ENCODE results near the gene CPEB1. TPM values are rescaled to one million over a fixed set of nuclear protein-coding genes. Genes with fewer than 3 reads are reported as not detected.

The CPEB1 gene
- total and polyA plus RNA-seq, 2 experiments from 2014 or later, result 4.1 to 9.4 TPM

- Mint-ChIP-seq H3K27ac (no peak overlapping the region), H3K36me3 (ENCODE audit: low read depth) (no peaks in the 10 kb centered on the region), H3K4me3 (no peak overlapping the region), H3K4me1 (no peaks in the 10 kb centered on the region), H3K27me3 (ENCODE audit: insufficient read depth, low read depth, poor library complexity) (peaks cover 7% of the 10 kb centered on the region), H3K9me3 (no peaks in the 10 kb centered on the region)
- Histone ChIP-seq H3K36me3 (ENCODE audit: insufficient read depth) (no peaks in the 10 kb centered on the region), H3K4me3 (no peak overlapping the region), H4K20me1 (replicated peaks; ENCODE audit: insufficient read depth) (no peaks in the 10 kb centered on the region), H3K27me3 (ENCODE audit: insufficient read depth) (no peaks in the 10 kb centered on the region), H3K79me2 (replicated peaks; ENCODE audit: insufficient read depth) (no peaks in the 10 kb centered on the region), H2AFZ (no peak overlapping the region), H3K27ac (ENCODE audit: low read depth) (no peak overlapping the region), H3K9me2 (ENCODE audit: insufficient read depth) (no peaks in the 10 kb centered on the region), H3K4me1 (ENCODE audit: insufficient read depth) (no peaks in the 10 kb centered on the region), H3F3A (replicated peaks; ENCODE audit: low read depth) (no peaks in the 10 kb centered on the region), H3K4me2 (no peak overlapping the region)
- DNase-seq (ENCODE audit: low spot score), result no peak
- TF ChIP-seq ZNF331 (CRISPR knock-in tag; IDR thresholded peaks at IDR 0.05; ENCODE audit: low read depth) (no peak), CREB1 (CRISPR knock-in tag; IDR thresholded peaks at IDR 0.05; ENCODE audit: low read depth) (no peak), REST (IDR thresholded peaks at IDR 0.05; ENCODE audit: unreplicated experiment) (no peak)
- no peak for ATAC-seq
These were observed 49.3 kb downstream of the CPEB1 start for GRCh38 chr15:82597815-82598214.

- Histone ChIP-seq H3K4me2 (no peak overlapping the region), H3K9me2 (ENCODE audit: insufficient read depth) (no peaks in the 10 kb centered on the region), H3K36me3 (ENCODE audit: insufficient read depth) (no peaks in the 10 kb centered on the region), H3K4me1 (ENCODE audit: insufficient read depth) (no peaks in the 10 kb centered on the region), H3F3A (replicated peaks; ENCODE audit: low read depth) (no peaks in the 10 kb centered on the region), H3K79me2 (replicated peaks; ENCODE audit: insufficient read depth) (no peaks in the 10 kb centered on the region), H3K27me3 (ENCODE audit: insufficient read depth) (no peaks in the 10 kb centered on the region), H4K20me1 (replicated peaks; ENCODE audit: insufficient read depth) (no peaks in the 10 kb centered on the region), H3K4me3 (no peak overlapping the region), H2AFZ (no peak overlapping the region), H3K27ac (ENCODE audit: low read depth) (no peak overlapping the region)
- peaks cover 7% of the 10 kb centered on the region for H3K27me3 Mint-ChIP-seq (ENCODE audit: insufficient read depth, low read depth, poor library complexity)
- H3K27ac Mint-ChIP-seq, result no peak overlapping the region
- H3K9me3 Mint-ChIP-seq, result no peaks in the 10 kb centered on the region
- H3K4me1 Mint-ChIP-seq, result no peaks in the 10 kb centered on the region
- DNase-seq (ENCODE audit: low spot score) (no peak), ATAC-seq (no peak)
- no peaks in the 10 kb centered on the region for H3K36me3 Mint-ChIP-seq (ENCODE audit: low read depth)
- H3K4me3 Mint-ChIP-seq, result no peak overlapping the region
- TF ChIP-seq ETS1 (IDR thresholded peaks at IDR 0.05) (no peak), NANOG (IDR thresholded peaks at IDR 0.05; ENCODE audit: borderline replicate concordance) (no peak), STAT1 (IDR thresholded peaks at IDR 0.05; ENCODE audit: unreplicated experiment) (no peak), JUNB (IDR thresholded peaks at IDR 0.05; ENCODE audit: unreplicated experiment) (no peak), ZNF114 (CRISPR knock-in tag; IDR thresholded peaks at IDR 0.05) (no peak), EZH2 (IDR thresholded peaks at IDR 0.05; ENCODE audit: low read depth, unreplicated experiment) (no peak), REST (IDR thresholded peaks at IDR 0.05; ENCODE audit: unreplicated experiment) (no peak), CREB1 (CRISPR knock-in tag; IDR thresholded peaks at IDR 0.05; ENCODE audit: low read depth) (no peak), EZH2phosphoT487 (IDR thresholded peaks at IDR 0.05; ENCODE audit: unreplicated experiment) (no peak)
These were observed 51.4 kb downstream of the CPEB1 start for GRCh38 chr15:82595766-82596165.
